ENCODE data around the gene LRRC4C. TPM values are rescaled to one million over a fixed set of nuclear protein-coding genes. Genes with fewer than 3 reads are reported as not detected.

The LRRC4C gene
- total and polyA plus RNA-seq, 10 of the 15 experiments (the other 5 are each of a cell fraction or from before 2014, with no cell fraction given), result 1.5 TPM; not detected in 9

DNA sequence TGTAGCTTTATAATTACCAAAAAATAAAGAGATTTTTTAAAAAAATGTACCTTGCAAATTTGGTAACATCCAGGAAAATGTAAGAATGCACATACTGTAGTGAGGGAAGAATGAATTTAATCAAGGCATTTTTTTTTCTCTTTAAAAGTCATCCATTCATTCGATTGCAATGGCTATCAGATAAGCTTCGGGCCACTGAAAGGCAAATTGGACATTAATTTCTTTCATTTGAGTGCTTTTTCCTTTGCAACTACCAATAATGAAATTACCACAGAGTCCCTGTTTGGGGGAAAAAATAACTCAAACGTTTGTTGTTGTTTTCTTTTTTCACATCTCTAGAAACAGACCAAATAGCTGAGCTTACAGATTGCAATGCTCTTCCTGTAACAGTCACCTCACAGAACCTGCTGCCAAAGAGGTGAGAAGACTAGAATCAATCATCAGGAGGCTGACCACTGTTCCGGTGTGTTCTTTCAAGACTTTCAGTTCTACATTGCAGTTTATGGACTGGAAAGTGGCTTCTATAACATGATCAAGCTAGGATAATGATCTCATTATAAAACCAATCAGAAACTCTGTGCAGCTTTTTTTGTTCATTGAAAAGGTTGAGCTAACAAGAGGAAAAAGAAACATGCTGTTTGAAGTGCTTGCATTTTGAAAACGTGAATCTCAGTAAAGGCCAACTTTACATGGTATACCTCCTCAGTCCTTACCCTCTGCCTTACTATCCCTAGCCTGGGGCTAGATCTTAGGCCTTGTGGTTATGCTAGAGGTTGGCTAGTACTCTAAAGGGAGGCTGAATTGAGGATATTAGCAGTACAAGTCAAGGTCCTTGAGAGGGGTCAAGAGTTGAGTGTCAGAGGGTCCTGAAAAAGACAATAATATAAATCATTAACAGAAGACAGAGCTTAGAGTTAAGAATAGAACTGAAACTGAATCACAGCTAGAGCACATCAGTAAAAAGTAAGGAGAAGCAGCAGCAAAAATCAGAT is 1276.1 kb downstream of the LRRC4C start (continued):
- TF ChIP-seq, protein P1, sequence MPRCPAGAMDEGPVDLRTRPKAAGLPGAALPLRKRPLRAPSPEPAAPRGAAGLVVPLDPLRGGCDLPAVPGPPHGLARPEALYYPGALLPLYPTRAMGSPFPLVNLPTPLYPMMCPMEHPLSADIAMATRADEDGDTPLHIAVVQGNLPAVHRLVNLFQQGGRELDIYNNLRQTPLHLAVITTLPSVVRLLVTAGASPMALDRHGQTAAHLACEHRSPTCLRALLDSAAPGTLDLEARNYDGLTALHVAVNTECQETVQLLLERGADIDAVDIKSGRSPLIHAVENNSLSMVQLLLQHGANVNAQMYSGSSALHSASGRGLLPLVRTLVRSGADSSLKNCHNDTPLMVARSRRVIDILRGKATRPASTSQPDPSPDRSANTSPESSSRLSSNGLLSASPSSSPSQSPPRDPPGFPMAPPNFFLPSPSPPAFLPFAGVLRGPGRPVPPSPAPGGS (IDR thresholded peaks at IDR 0.05; ENCODE audit: borderline replicate concordance, insufficient read depth, low read depth, low read length, poor library complexity, severe bottlenecking), result no peak
- TF ChIP-seq, protein P2, sequence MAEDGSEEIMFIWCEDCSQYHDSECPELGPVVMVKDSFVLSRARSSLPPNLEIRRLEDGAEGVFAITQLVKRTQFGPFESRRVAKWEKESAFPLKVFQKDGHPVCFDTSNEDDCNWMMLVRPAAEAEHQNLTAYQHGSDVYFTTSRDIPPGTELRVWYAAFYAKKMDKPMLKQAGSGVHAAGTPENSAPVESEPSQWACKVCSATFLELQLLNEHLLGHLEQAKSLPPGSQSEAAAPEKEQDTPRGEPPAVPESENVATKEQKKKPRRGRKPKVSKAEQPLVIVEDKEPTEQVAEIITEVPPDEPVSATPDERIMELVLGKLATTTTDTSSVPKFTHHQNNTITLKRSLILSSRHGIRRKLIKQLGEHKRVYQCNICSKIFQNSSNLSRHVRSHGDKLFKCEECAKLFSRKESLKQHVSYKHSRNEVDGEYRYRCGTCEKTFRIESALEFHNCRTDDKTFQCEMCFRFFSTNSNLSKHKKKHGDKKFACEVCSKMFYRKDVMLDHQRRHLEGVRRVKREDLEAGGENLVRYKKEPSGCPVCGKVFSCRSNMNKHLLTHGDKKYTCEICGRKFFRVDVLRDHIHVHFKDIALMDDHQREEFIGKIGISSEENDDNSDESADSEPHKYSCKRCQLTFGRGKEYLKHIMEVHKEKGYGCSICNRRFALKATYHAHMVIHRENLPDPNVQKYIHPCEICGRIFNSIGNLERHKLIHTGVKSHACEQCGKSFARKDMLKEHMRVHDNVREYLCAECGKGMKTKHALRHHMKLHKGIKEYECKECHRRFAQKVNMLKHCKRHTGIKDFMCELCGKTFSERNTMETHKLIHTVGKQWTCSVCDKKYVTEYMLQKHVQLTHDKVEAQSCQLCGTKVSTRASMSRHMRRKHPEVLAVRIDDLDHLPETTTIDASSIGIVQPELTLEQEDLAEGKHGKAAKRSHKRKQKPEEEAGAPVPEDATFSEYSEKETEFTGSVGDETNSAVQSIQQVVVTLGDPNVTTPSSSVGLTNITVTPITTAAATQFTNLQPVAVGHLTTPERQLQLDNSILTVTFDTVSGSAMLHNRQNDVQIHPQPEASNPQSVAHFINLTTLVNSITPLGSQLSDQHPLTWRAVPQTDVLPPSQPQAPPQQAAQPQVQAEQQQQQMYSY (CRISPR knock-in tag; IDR thresholded peaks at IDR 0.05), result no peak
- TF ChIP-seq SPI1 (IDR thresholded peaks at IDR 0.05; ENCODE audit: borderline replicate concordance, insufficient read depth, low read depth, low read length), result peak; percentile 67; the same call in 1 of the 2 replicates
- no peak for TF ChIP-seq CHD2 (IDR thresholded peaks at IDR 0.05; ENCODE audit: borderline replicate concordance, low read depth, low read length)
- TF ChIP-seq, protein P3, sequence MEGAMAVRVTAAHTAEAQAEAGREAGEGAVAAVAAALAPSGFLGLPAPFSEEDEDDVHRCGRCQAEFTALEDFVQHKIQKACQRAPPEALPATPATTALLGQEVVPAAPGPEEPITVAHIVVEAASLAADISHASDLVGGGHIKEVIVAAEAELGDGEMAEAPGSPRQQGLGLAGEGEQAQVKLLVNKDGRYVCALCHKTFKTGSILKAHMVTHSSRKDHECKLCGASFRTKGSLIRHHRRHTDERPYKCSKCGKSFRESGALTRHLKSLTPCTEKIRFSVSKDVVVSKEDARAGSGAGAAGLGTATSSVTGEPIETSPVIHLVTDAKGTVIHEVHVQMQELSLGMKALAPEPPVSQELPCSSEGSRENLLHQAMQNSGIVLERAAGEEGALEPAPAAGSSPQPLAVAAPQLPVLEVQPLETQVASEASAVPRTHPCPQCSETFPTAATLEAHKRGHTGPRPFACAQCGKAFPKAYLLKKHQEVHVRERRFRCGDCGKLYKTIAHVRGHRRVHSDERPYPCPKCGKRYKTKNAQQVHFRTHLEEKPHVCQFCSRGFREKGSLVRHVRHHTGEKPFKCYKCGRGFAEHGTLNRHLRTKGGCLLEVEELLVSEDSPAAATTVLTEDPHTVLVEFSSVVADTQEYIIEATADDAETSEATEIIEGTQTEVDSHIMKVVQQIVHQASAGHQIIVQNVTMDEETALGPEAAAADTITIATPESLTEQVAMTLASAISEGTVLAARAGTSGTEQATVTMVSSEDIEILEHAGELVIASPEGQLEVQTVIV (IDR thresholded peaks at IDR 0.05; ENCODE audit: borderline replicate concordance, partially characterized antibody), result no peak
- no peak for TF ChIP-seq ZBED1 (IDR thresholded peaks at IDR 0.05; ENCODE audit: borderline replicate concordance)
- TF ChIP-seq, protein P4, sequence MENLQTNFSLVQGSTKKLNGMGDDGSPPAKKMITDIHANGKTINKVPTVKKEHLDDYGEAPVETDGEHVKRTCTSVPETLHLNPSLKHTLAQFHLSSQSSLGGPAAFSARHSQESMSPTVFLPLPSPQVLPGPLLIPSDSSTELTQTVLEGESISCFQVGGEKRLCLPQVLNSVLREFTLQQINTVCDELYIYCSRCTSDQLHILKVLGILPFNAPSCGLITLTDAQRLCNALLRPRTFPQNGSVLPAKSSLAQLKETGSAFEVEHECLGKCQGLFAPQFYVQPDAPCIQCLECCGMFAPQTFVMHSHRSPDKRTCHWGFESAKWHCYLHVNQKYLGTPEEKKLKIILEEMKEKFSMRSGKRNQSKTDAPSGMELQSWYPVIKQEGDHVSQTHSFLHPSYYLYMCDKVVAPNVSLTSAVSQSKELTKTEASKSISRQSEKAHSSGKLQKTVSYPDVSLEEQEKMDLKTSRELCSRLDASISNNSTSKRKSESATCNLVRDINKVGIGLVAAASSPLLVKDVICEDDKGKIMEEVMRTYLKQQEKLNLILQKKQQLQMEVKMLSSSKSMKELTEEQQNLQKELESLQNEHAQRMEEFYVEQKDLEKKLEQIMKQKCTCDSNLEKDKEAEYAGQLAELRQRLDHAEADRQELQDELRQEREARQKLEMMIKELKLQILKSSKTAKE (IDR thresholded peaks at IDR 0.05; ENCODE audit: low read depth, poor library complexity, severe bottlenecking), result peak; percentile 51
- TF ChIP-seq, protein P5, sequence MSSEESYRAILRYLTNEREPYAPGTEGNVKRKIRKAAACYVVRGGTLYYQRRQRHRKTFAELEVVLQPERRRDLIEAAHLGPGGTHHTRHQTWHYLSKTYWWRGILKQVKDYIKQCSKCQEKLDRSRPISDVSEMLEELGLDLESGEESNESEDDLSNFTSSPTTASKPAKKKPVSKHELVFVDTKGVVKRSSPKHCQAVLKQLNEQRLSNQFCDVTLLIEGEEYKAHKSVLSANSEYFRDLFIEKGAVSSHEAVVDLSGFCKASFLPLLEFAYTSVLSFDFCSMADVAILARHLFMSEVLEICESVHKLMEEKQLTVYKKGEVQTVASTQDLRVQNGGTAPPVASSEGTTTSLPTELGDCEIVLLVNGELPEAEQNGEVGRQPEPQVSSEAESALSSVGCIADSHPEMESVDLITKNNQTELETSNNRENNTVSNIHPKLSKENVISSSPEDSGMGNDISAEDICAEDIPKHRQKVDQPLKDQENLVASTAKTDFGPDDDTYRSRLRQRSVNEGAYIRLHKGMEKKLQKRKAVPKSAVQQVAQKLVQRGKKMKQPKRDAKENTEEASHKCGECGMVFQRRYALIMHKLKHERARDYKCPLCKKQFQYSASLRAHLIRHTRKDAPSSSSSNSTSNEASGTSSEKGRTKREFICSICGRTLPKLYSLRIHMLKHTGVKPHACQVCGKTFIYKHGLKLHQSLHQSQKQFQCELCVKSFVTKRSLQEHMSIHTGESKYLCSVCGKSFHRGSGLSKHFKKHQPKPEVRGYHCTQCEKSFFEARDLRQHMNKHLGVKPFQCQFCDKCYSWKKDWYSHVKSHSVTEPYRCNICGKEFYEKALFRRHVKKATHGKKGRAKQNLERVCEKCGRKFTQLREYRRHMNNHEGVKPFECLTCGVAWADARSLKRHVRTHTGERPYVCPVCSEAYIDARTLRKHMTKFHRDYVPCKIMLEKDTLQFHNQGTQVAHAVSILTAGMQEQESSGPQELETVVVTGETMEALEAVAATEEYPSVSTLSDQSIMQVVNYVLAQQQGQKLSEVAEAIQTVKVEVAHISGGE (CRISPR knock-in tag; IDR thresholded peaks at IDR 0.05), result no peak
